Stomach (tissue), 9 donors: Measurements from ENCODE around the gene LRFN5. TPM values are rescaled to one million over a fixed set of nuclear protein-coding genes. Genes with fewer than 3 reads are reported as not detected.

Experiments used
- DNase-seq, 2 donors: peaks; one replicate each; pipeline versions ENCODE4 v3.0.0 to v3.0.0-alpha.2; 2013 to 2019
- H3K27ac ChIP-seq, 5 donors: fragments of 200-600 bp in 4 of 5; sonication (generic) in 4 of 5; one replicate each; pipeline ENCODE4 v1.5.1; 2013 to 2019; ENCODE audit warnings: mild to moderate bottlenecking in 1 of 5, moderate library complexity in 1 of 5
- H3K27me3 ChIP-seq, 3 donors: fragments of 200-600 bp; sonication (generic); one replicate each; pipeline ENCODE4 v1.5.1; 2017 to 2019; ENCODE audit warnings: mixed run types in 1 of 3
- H3K36me3 ChIP-seq, 4 donors: fragments of 200-600 bp; sonication (generic); 1 replicate in 3 of 4; 2 replicates in 1 of 4; pipeline ENCODE4 v1.5.1; 2016 to 2019
- H3K4me1 ChIP-seq, 4 donors: fragments of 200-600 bp; sonication (generic); one replicate each; pipeline ENCODE4 v1.5.1; 2016 to 2019
- H3K4me3 ChIP-seq, 4 donors: fragments of 200-600 bp; sonication (generic) in 3 of 4; one replicate each; pipeline ENCODE4 v1.5.1; 2016 to 2019; ENCODE audit warnings: mild to moderate bottlenecking in 1 of 4
- H3K9me3 ChIP-seq, 4 donors: fragments of 200-600 bp; sonication (generic); one replicate each; pipeline ENCODE4 v1.5.1; 2016 to 2019
- CTCF ChIP-seq, 7 experiments: fragments of 450-650 bp in 4 of 7; fragments of 200-600 bp in 3 of 7; sonication (generic) in 3 of 7; IDR thresholded peaks; one replicate each; pipeline ENCODE4 v1.5.1; 2016 to 2019; ENCODE audit warnings: antibody characterized with exemption in 7 of 7, control low read depth in 2 of 7, mild to moderate bottlenecking in 1 of 7
- EP300 ChIP-seq: sonication (generic); formaldehyde crosslinking; IDR thresholded peaks from one replicate; pipeline ENCODE4 v1.6.1; 2017; ENCODE audit warnings: antibody characterized with exemption
- POLR2A ChIP-seq, 4 donors: fragments of 450-650 bp; IDR thresholded peaks; one replicate each; pipeline ENCODE4 v1.6.1; 2016; ENCODE audit warnings: antibody characterized with exemption in 4 of 4, control low read depth in 2 of 4, mild to moderate bottlenecking in 1 of 4, moderate library complexity in 1 of 4
- POLR2AphosphoS5 ChIP-seq, 3 donors: sonication (generic); formaldehyde crosslinking; IDR thresholded peaks; one replicate each; pipeline ENCODE4 v1.6.1; 2016; ENCODE audit warnings: antibody characterized with exemption in 3 of 3
- WGBS, 5 donors: extraction: QIAGEN DNeasy Blood & Tissue Kit in 3 of 5; methylation state at CpG; one replicate each; pipeline versions ENCODE4 v1.1.5 to v1.1.7; 2013 to 2018; 5-methylcytosine and 5-hydroxymethylcytosine counted together
- intact Hi-C: fragments of 100-400 bp; cut with DNase I; formaldehyde crosslinking; loops from one replicate; pipeline ENCODE4 v1.15.1; 2023; ENCODE audit warnings: low total_unique reads
- polyA plus RNA-seq, 3 donors: library from polyadenylated mRNA; stranded (reverse); fragments of 200-250 nt; gene quantifications; one replicate each; pipeline ENCODE4 v1.2.3, GENCODE V29; 2013
- total RNA-seq, 5 donors: library from RNA; depleted of rRNA; stranded (reverse); fragments of >200 nt; gene quantifications; one replicate each; pipeline versions ENCODE4 v1.1.0 to v1.2.3, GENCODE V29; 2014 to 2016
- donor health status: healthy with polysubstance abuse.
- donor health status: Bipolar disorder and iron deficiency.
- donor health status: healthy.

Gene LRFN5
- total and polyA plus RNA-seq, 8 donors: 0.19 to 9.4 (median 0.58) TPM; not detected in 3

GRCh38 chr14:41799817-41800216 is 193.1 kb downstream of the LRFN5 start:
- Histone ChIP-seq H3K36me3 (no peaks in the 10 kb centered on the region), H3K27me3 (no peaks in the 10 kb centered on the region), H3K4me3 (no peak overlapping the region), H3K9me3 (peaks cover 0 to 8% (median 0%) of the 10 kb centered on the region in 4 donors), H3K27ac (no peak overlapping the region), H3K4me1 (no peaks in the 10 kb centered on the region)
- 52 to 87% (median 74%) methylated on average over 1 of the region's 1 CpG for WGBS, 5 donors
- TF ChIP-seq EP300 (no peak), CTCF (IDR thresholded peaks at IDR 0.05) (no peak), POLR2A (IDR thresholded peaks at IDR 0.05) (no peak), POLR2AphosphoS5 (IDR thresholded peaks at IDR 0.05) (no peak)
- intact Hi-C loops: no loop called here
- DNase-seq: no peak

- intact Hi-C loops: no loop called here
- Histone ChIP-seq H3K9me3 (peaks cover 0 to 8% (median 0%) of the 10 kb centered on the region in 4 donors), H3K27ac (no peak overlapping the region), H3K4me3 (no peak overlapping the region), H3K4me1 (no peaks in the 10 kb centered on the region), H3K36me3 (no peaks in the 10 kb centered on the region), H3K27me3 (no peaks in the 10 kb centered on the region)
- no peak for DNase-seq
- 71 to 78% (median 73%) methylated on average over 5 of the region's 5 CpGs for WGBS, 5 donors
- TF ChIP-seq CTCF (IDR thresholded peaks at IDR 0.05) (no peak), EP300 (no peak), POLR2AphosphoS5 (IDR thresholded peaks at IDR 0.05) (no peak), POLR2A (IDR thresholded peaks at IDR 0.05) (no peak)
These were observed 199.0 kb downstream of the LRFN5 start for GRCh38 chr14:41805633-41806032.

GRCh38 chr14:41806366-41806975 is 199.8 kb downstream of the LRFN5 start:
- no peaks in the 10 kb centered on the region for H3K36me3 ChIP-seq
- no peaks in the 10 kb centered on the region for H3K4me1 ChIP-seq
- peaks cover 0 to 8% (median 0%) of the 10 kb centered on the region in 4 donors for H3K9me3 ChIP-seq
- no peak overlapping the region for H3K4me3 ChIP-seq
- intact Hi-C loops: no loop called here
- peak in 1 of 2 donors; percentile 4 for DNase-seq
- TF ChIP-seq POLR2AphosphoS5 (IDR thresholded peaks at IDR 0.05) (no peak), CTCF (IDR thresholded peaks at IDR 0.05) (no peak), EP300 (no peak), POLR2A (IDR thresholded peaks at IDR 0.05) (no peak)
- WGBS, 5 donors: 62 to 75% (median 69%) methylated on average over 5 of the region's 5 CpGs
- no peak overlapping the region for H3K27ac ChIP-seq
- no peaks in the 10 kb centered on the region for H3K27me3 ChIP-seq

- no peak for DNase-seq
- intact Hi-C loops: no loop called here
- Histone ChIP-seq H3K4me3 (no peak overlapping the region), H3K4me1 (no peaks in the 10 kb centered on the region), H3K27me3 (no peaks in the 10 kb centered on the region), H3K9me3 (no peaks in the 10 kb centered on the region), H3K36me3 (no peaks in the 10 kb centered on the region), H3K27ac (no peak overlapping the region)
- TF ChIP-seq CTCF (IDR thresholded peaks at IDR 0.05) (no peak), POLR2AphosphoS5 (IDR thresholded peaks at IDR 0.05) (no peak), EP300 (no peak), POLR2A (IDR thresholded peaks at IDR 0.05) (no peak)
- WGBS, 5 donors: 68 to 74% (median 71%) methylated on average over 1 of the region's 1 CpG
These were observed 203.7 kb downstream of the LRFN5 start for GRCh38 chr14:41810362-41810761.
